LNCAP (cell line): ENCODE data around the gene NFKBIB.

Experiments used
- CTCF ChIP-seq: fragments of 450-650 bp; IDR thresholded peaks from 2 replicates; pipeline ENCODE4 v1.5.1; 2017; ENCODE audit warnings: mild to moderate bottlenecking

NFKBIB gene

GRCh38 chr19:38875656-38876395 is 23.9 kb upstream of the NFKBIB start:
- TF ChIP-seq CTCF = no peak

DNA sequence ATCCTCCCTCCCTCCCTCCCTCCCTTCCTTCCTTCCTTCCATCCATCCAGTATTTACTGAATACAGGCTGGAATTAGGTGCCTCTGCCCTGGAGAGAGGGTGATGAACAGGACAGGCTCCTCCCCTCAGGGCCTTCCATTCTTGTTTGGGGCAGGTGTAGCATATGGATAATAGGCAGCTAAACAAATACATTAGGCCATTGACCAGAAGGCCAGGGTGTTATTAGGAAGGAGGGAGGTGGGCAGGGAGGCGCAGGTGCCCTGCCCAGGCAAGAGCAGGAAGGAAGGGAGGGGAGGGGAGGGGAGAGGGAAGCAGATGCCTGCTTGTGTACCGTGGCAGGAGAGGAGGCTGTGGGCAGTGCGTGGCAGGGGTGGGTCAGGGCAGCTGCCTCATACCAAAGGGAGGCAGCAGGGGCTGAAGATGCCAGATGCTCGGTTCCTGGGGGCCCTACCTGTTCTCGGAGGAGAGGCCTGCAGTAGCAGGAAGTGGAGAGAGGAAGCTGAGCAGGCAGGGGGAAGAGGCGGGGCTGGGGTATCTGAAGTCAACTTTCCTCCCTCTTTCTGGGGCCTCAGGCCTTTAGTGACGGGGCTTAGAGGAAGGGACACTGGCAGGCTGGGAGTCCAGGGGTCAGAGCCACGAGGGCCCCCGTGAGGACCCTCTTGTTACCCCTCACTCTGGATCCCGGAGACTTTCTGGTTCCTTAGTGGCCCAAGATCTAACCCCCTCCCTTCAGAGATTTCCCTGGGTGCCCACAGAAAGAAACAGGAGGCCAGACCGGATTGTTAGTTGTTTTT is 21.8 kb upstream of the NFKBIB start, which contains the start of gene RINL:
Gene RINL, minus strand, starts transcription at position 495 of the 794 bp plus-strand sequence. CDS start 1,533 bp downstream, outside the sequence.
- TF ChIP-seq CTCF = no peak

GRCh38 chr19:38878575-38879399 is 21.0 kb upstream of the NFKBIB start:
- no peak for TF ChIP-seq CTCF

GRCh38 chr19:38879400-38879751 is 20.4 kb upstream of the NFKBIB start:
- TF ChIP-seq CTCF = no peak

- no peak for TF ChIP-seq CTCF
Observed at GRCh38 chr19:38880076-38880881, 19.5 kb upstream of the NFKBIB start.

GRCh38 chr19:38880882-38881609 is 18.7 kb upstream of the NFKBIB start:
- no peak for TF ChIP-seq CTCF
